GM04503 (cell line): Measurements from ENCODE around the gene APOH.
"Not testable (repeated sequence)": the region's sequence is repeated elsewhere in the genome, so short reads cannot be mapped to it uniquely, and the experiment has no call there.

Experiments
- DNase-seq: peaks from one replicate; pipeline ENCODE4 v3.0.0-alpha.2; 2012; ENCODE audit warnings: low read depth

The APOH gene, protein sequence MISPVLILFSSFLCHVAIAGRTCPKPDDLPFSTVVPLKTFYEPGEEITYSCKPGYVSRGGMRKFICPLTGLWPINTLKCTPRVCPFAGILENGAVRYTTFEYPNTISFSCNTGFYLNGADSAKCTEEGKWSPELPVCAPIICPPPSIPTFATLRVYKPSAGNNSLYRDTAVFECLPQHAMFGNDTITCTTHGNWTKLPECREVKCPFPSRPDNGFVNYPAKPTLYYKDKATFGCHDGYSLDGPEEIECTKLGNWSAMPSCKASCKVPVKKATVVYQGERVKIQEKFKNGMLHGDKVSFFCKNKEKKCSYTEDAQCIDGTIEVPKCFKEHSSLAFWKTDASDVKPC

DNA sequence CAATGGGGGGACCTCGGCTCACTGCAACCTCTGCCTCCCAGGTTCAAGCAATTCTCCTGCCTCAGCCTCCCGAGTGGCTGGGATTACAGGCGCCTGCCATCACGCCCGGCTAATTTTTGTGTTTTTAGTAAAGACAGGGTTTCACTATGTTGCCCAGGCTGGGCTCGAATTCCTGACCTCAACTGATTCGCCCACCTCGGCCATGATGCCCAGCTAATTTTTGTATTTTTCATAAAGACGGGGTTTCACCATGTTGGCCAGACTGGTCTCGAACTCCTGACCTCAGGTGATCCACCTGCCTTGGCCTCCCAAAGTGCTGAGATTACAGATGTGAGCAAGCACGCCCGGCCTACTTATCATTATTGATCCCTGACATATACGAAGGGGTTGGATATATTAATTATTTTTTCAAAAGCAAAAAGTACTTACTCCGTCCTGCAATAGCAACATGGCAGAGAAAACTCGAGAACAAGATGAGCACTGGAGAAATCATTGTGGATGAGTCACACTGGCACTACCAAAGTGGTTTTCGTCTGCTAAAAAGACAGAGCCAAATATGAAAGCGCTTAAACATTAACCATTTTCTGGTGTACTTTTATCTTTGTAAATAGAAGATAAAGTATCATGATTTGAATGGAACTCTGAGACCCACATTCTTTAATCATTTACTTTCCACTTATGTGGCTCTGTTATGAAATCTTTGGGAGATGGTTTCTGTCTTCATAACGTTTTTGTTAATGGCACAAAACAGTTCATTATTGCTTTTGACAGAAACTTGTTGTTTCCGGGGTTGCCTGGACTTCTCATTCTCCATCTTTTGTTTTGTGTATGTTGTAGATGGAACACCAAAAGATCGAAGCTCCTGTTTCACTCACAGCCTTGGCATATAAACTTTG is at the start of gene APOH:
Gene APOH (minus strand): TSS at position 529 of the 896 bp plus-strand sequence. CDS start 36 bp downstream, at position 493.
- no peak for DNase-seq

DNA sequence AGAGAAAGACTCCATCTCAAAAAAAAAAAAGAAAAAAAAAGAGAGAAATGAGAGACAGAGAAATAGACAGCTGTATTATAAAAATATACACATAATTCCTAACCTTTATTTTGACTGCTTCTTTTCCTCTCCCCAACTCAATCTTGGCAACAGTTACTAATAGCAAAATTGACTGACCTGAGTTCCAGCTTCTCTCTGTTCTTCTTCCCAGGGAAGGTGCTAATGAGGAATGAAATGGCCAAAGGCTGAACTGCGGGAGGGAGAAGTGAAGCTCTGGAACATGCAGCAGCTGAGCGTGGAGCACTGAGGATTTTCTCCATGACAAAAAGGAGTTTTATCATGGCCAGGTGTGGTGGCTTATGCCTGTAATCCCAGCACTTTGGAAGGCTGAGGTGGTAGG is 48.0 kb upstream of the APOH start:
- DNase-seq = no peak

DNA sequence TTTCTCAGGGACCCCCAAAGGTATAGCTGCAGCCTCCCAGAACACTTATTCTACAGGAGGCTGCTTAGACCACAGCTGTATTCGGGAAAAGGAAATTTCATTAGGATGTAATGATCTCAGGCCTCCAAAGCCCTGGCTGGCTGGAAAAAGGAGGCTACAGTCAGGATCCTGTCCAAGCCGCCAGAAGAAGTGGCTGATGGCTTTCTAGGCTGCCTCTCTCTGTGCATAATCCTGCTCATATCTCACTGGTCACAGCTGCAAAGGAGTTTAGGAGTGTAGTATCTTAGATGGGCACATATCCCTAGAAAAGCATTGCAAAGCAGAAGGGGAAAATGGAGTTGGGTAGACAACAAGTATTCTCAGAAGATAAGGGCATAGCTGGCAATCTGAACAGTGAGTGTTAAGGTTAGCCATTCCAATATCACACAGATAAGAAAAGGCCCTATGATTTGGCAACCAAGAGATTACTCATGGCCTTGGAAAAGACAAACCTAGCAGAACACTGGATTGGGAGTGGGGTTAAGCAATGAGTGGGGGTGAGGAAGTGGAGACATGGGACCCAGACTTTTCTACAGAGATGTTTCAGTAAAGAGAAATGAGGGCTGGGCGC is 47.2 kb upstream of the APOH start:
- no peak for DNase-seq

DNA sequence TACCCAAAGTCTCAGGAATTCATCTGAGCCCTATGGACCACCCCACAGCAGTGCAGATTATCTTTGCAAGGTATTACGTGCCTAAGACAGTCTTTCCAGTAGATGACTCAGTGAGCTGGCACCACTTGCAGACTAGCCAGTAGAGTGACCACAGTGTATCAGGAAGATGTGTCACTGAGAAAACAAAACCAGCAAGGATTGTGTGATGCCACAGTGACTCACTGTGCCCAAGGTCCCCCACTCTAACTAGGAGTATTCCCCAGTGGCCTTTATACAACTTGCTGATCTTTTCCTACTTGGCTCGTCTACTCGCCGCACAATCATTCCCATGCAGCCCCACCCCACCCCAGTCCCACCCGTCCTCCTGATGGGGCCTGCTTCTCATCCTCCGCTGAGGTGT is 46.4 kb upstream of the APOH start:
- DNase-seq = peak; percentile 84

DNA sequence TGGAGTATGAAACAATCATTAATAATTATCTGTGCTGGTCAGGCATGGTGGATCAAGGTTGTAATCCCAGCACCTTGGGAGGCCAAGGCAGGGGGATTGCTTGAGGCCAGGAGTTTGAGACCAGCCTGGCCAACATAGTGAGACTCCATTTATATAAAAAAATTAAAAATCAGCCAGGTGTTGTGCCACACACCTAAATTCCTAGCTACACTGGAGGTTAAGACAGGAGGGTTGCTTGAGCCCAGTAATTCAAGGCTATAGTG is 44.3 kb upstream of the APOH start:
- DNase-seq = no peak

DNA sequence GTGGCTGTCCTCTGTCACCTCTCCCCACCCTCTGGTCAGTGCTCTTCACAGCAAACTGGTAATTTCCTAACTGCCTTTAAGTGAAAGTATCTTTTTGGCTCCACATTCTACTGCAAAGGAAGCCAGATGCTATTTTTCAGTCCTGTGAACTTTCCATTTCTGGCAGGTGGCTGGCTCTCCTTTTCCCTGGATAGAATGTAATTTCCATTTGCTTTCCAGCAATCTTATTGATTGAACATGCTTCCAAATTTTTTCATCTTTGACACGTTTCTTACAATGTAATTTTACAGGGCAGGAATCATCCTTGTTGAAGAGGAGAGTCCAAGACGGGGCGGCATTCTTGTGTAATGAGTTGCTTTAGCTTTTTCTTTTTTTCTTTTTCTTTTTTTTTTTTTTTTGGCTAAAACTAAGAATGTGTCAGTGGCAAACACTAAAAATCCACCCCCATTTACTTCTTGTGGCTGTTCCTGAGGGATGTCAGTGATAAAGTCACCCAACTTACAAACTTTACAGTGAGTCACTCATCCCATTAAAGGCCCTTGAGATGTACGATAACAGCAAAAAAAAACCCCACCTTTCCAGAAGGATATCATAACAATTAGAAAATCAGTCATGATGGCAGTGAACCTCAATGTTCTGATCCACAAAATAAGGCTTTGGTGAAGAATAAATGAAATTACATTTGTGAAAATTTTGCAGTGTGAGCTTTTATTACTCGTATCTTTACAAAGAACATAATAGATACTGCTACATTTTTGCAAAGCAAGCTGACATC is 43.8 kb upstream of the APOH start:
- peak; percentile 61 for DNase-seq

DNA sequence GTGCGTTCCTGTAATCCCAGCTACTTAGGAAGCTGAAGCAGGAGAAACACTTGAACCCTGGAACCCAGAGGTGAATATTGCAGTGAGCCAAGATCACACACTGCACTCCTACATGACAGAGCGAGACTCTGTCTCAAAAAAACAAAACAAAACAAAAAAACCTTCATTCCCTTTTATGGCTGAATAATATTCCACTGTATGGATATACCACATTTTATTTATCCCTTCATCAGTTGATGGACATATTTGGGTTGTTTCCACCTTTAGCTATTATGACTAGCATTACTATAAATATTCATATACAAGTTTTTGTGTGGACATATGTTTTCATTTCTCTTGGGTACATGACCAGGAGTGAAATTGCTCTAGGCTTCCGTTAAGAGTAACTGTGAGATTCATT is 42.3 kb upstream of the APOH start:
- DNase-seq = no peak

DNA sequence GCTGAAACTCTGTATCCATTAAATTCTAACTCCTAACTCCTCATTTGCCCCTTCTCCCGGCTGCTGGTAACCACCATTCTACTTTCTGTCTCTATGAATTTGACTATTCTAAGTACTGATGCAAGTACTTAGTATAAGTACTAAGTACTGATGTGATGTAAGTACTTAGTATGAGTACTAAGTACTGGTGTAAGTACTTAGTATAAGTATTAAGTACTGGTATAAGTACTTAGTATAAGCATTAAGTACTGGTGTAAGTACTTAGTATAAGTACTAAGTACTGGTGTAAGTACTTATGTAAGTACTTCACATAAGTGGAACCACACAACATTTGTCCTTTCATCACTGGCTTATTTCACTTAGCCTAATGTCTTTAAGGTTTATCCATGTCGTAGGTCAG is 40.9 kb upstream of the APOH start:
- no peak for DNase-seq

DNA sequence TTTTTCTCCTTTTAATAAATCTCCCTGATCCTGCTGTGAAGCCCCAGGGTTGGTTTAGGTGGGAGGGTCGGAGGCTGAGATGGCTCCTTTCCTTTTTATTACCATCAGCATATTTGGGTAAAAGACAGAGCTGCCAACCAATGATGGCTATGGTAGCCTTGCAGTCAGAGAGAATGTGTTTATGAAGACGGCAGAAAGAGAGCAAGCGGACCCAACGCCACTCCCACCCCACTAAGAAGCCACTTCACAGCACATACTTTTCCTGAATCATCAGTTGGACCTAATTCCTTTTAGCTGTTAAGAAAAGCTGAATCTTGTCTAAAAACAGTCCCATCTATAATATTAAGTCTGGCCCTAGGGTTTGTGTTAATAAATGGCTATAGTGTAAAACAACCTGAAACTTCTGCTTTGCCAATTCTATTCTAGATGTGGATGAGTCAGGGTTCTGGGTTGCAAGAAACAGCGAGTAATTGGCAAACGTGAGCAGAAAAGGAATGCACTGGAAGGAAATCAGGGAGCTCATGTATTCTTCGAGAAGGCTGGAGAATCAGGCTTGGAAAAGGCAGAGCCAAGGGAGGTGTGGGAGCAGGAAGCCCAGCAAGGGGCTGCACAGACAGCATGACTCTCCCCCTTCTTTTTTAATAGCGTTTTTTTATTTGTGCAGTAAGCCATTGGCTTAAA is 39.2 kb upstream of the APOH start:
- peak; percentile 70 for DNase-seq

DNA sequence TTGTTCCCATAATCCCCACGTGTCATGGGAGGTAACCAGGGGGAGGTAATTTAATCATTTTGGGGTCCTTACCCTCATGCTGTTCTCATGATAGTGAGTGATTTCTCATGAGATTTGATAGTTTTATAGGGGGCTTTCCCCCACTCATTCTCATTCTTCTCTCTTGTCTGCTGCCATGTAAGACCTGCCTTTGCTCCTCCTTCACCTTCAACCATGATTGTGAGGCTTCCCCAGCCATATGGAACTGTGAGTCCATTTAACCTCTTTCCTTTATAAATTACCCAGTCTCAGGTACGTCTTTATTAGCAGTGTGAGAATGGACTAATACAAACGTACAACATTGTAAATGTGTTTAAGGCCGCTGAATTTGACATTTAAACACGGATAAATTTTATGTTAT is 35.5 kb upstream of the APOH start:
- DNase-seq = no peak

DNA sequence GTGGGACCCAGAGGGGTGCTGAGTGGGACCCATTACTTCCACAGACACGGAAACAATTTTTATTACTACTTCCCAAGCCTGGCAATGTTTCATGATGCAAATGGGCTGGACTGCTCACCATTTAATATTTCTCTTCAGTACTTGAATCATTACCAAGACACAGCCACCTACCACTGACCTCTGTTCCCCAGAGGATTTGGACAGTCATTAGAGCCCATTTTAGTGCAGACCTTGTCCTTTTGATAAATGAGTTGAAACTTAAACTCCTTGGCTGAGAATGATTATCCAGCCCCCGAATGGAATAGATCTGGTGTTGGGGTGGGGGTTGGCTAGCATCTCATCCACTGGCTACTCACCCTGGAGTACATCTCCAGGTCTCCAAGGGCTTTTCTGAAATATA is 33.6 kb upstream of the APOH start:
- no peak for DNase-seq

DNA sequence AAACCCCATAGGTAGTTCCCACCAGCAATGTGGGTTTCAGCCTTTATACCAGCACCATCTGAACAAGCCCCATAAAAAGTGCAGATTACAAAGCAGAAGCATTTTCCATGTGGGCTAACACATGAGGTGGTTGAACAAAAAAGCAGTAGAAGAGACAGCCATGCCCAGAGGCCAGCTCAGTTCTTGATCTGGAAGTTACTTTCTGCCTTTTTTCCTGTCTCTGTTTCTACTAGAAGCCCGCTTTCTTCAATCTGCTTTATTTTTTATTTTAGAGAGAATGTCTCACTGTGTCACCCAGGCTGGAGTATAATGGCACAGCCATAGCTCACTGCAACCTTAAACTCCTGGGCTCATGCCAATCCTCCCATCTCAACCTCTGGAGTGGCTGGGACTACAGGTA is 31.5 kb upstream of the APOH start:
- DNase-seq = no peak

DNA sequence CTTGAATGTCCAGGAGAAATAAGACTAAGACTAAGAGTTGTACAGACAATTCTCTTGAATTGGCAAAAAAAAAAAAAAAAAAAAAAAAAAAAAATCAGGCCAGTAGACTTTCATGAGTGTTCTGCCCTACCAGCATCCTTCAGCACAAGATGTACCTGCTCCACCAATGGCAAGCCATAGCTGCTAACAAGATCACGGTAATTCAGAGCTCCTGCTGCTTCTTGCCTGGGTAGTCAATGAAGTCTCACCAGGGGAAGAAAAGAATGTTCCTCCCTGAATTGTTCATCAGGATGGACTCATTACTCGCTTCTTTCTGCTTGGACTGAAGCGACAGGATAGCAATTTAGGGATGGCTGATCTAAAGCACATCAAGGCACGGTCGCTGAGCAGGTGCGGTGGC is 31.1 kb upstream of the APOH start:
- DNase-seq = no peak

DNA sequence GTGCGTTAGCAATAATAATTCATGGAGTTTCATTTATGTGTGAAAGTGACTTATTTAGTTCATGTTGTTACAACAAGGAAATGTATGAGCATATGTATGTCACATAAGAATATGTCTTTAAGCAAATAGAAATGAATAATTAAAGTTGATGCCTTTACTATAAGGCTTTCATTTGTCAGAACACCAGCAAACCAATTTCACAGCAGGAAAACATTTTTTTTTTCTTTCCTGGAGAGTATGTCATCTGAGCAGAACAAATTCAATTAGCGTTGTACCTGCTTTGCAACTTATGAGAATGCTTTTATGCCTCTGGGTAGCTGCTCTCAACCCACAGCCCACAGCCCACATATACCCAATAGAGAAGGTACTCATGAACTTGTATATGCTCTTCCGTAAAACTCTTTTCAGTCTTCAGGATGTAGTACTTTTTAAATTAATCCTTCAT is 26.3 kb upstream of the APOH start:
- no peak for DNase-seq

DNA sequence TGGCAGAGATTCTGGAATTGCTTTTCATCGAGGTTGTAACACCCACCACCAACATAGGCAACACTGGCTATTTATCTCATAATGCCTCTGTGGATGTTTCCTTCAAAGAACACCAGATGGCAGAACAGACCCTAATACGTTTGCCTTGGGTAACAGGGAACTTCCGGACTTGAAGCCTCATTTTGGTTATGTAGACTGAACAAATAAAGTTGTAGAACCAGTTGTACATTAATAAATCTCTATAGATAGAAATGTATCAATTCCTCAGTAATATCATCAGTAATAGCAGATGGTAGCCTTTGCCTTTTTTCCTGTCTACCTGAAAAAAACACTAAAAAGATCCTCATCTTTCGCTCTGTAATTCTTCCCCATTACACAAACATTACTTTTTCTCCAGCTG is 25.9 kb upstream of the APOH start:
- peak; percentile 36 for DNase-seq

DNA sequence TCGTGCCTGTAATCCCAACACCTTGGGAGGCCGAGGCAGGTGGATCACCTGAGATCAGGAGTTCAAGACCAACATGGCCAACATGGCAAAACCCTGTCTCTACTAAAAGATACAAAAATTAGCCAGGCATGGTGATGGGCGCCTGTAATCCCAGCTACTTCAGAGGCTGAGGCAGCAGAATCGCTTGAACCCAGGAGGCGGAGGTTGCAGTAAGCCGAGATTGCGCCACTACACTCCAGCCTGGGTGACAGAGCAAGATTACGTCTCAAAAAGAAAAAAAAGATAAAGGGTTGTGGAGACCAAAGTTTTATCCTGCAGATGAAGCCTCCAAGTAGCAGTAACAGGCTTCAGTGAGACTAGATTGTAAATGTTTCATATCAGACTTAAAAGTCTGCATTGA is 24.2 kb upstream of the APOH start:
- not testable (repeated sequence) for DNase-seq

DNA sequence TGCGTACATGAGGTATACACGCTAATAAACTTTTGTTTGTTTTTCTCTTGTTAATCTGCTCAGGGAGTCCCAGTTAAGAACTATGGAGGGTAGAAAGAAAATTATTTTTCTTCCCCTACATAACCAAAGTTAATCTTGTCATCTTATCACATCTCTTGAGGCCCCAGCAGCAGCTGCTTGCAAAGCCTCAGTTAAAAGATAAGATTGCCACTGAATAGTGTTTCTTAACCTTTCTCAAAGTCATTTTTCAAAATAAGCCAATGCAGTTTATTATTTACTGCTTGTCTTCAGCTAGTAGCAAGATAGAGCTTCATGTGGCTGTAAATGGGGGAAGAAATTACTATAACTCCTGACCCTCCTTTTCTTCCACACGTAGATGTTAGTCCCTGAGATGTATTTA is 21.5 kb upstream of the APOH start:
- DNase-seq = no peak

DNA sequence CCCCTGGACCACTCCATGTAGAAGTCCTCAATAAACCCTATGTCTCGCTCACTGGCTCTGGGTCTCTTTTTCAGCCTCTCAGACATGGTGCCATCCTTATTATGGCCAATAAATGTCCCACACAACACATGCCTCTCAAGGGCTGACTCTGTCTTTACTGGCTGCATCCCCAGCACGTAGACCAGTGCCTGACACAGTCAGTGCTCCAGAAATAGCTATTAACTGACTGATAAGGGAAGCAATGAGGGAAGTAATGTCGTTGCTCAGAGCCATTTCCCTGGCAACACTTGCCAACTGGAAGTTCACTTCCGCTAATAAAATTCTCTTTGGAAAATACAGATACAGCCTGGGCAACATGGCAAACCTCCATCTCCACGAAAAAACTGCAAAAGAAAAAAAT is 19.1 kb upstream of the APOH start:
- DNase-seq = no peak

DNA sequence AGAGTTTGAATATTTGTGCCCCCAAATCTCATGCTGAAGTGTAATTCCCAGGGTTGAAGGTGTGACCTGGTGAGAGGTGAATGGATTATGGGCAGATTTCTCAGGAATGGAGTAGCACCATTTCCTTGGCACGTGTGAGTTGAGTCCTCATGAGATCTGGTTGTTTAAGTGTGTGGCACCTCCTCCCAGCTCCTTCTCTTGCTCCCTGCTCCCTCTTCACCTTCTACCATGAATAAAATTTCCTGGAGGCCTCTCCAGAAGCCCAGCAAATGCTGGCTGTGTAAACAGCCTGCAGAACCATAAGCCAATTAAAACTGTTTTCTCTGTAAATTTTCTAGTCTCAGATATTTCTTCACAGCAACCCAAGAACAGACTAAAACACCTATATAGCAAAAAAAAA is 12.6 kb upstream of the APOH start:
- DNase-seq = no peak

DNA sequence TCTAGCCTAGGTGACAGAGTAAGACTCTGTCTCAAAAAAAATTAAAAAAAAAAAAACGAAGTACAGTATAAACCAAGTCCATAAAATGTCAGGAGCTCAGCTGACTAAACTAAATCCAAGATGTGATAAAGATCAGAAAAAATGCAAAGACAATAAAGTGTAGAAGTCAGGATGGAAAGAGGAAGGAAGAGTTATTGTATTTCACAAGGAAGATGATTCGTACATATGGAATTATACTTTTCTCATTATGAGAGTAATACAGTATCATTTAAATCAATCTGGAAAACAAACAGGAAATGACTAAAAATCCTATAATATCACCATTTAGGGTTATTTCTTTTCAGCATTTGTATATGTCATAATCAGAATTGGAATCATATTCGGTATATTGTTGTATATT is 11.4 kb upstream of the APOH start:
- peak; percentile 45 for DNase-seq

DNA sequence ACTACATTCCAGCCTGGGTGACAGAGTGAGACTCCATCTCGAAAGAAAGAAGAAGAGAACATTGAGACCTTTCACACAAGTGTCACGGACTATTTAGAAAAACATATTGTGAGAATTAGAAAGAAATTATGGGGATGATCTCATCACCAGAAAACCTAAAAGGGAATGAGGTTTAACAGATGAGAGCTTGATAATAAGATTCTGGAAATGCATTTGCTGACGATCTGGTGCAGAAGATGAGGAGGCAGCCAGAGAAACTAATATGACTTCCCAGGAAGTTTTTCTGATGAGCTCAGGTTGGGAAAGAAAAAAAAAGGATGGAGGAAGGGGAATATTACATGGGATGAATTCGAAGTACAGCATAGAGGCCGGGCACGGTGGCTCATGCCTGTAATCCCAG is 10.8 kb upstream of the APOH start:
- DNase-seq = no peak
